Measurements from ENCODE around the gene ELF1.

The ELF1 gene

DNA sequence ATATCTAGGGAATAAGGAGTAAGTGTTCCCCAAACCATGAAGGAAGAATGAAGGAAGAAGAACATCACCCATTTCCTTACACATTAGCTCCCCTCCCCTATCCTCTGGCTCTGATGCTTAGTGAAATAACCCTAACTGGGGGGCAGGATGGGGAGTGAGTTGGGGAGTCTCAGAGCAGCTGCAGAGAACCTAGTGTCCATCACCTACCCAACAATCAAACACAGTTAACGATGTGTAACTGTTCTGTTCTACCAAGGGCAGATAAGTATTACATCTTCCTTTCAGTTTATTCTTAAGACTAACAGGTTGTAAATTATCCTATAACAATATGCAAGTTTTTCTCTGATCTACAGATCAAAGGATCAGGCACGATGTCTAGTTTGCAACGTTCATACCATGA lies 12.8 kb downstream of the ELF1 start:
- DNase-seq: no peak

- DNase-seq: no peak
Observed at GRCh38 chr13:41005704-41006103, 13.4 kb downstream of the ELF1 start.

DNA sequence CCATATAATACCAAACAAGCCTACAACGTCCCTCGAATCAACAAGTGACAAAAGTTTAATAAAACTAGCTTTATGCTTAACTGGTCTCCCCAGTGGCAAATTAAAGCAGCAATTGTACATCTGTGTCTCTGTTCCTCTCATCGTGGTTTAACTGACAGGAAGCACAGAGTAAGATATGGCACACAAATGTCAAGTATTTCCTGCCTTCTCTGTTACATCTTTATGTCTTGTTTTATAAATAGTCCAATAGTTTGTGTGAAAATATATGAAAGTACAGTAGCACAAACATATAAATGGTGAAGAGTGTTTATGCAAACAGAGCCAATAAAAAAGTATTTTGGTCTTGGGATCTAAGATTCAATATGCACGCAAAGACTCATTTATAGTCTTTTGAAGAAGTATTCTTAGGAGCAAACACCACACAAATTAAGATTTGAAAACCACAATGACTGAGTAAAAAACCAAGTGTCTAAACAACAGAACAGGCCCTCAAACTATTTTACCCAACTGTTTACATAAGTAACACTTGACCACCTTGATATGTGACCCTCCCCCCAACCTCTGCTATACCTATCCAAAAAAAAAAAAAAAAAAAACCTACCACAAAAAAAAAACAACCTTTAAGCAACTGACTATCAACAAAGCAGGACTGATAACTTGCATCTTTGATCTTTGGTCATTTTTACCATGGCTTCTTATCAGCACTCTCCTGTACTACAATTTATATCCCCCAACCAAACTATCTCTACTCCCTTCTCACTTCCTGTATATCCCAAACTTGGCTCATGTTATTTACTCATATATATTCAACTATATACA lies 14.0 kb downstream of the ELF1 start:
- no peak for DNase-seq

- DNase-seq: no peak
Observed at GRCh38 chr13:41002606-41003005, 16.5 kb downstream of the ELF1 start.

DNA sequence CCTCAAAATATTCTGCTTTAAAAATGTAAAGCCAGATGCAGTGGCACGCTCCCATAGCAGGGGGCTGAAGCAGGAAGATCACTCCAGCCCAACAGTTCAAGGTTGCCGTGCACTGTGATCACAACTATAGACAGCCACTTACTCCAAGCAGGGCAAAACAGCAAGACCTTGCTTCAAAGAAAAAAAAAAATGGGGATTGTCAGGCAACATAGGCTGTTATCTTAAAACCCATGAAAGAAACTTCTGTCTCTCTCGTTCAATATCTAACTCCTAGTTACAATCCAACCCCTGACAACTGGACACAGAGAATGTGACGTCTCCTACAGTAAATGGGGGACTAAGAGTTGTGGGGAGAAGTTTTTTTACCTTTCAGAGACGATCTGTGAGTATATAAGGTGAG lies 17.4 kb downstream of the ELF1 start:
- no peak for DNase-seq

GRCh38 chr13:40999416-40999815 lies 19.7 kb downstream of the ELF1 start:
- no peak for DNase-seq

GRCh38 chr13:40996426-40997092 lies 22.6 kb downstream of the ELF1 start:
- DNase-seq: no peak

- DNase-seq: no peak
Observed at GRCh38 chr13:40995997-40996396, 23.1 kb downstream of the ELF1 start.

GRCh38 chr13:40994581-40995230 lies 24.4 kb downstream of the ELF1 start:
- DNase-seq: no peak

DNA sequence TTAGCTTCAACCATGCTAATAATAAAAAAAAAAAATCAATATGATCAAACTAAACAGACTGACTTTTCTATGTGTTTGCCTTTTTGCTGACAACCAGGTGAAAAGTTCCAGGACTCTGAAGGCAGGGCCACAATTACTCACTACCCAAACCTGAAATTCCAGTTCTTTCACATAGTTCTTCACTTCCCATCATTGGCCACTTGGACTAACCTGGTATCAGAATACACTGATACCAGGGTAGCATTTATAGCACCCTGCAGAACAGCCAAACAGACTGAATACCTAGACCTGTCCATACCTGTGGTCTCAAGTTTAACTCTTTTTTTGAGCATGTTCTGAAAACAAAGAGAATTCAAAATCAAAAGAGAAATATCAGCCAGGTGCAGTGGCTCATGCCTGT lies 25.1 kb downstream of the ELF1 start:
- no peak for DNase-seq

DNA sequence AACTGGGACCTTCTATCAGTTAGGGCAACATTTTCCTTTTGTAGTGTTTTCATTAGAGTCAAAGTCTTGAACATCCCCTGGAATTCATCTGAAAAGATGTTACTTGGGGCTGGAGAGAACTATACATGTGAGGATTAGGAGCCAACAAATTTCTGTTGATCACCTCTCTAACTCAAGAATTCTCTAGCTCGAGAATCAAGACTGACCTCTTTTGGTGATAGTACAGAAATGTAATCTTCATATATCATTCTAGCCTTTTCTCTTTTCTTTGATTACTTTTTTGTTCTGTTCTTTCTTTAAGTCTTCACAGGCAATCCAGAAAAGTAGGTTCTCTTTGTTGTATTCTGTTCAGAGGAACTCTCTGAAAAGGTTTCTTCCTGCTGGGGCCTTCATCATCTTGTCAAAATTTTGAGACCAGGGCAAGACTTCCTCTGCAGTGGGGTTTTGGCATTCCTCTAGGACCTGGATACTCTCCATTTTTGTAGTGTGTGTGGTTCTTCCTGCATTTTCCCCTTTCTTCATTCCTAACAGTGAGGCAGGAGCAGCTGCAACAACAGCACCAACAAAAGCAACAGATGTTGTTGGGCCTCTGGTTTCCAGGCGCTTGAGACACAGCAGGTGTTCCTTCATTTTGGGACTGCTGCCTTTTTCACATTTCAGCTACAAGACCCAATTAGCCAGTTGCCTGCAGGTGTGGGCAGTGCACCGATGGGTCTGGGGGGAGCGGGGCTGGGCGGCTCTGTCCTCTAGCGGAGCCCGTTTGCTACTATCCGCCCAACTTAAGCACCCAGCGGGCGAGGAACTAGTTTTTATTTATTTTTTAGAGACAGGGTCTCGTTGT lies 26.2 kb downstream of the ELF1 start:
- no peak for DNase-seq

- no peak for DNase-seq
Observed at GRCh38 chr13:40987606-40988280, 31.4 kb downstream of the ELF1 start.

GRCh38 chr13:40986101-40986856 lies 32.8 kb downstream of the ELF1 start:
- DNase-seq: no peak

DNA sequence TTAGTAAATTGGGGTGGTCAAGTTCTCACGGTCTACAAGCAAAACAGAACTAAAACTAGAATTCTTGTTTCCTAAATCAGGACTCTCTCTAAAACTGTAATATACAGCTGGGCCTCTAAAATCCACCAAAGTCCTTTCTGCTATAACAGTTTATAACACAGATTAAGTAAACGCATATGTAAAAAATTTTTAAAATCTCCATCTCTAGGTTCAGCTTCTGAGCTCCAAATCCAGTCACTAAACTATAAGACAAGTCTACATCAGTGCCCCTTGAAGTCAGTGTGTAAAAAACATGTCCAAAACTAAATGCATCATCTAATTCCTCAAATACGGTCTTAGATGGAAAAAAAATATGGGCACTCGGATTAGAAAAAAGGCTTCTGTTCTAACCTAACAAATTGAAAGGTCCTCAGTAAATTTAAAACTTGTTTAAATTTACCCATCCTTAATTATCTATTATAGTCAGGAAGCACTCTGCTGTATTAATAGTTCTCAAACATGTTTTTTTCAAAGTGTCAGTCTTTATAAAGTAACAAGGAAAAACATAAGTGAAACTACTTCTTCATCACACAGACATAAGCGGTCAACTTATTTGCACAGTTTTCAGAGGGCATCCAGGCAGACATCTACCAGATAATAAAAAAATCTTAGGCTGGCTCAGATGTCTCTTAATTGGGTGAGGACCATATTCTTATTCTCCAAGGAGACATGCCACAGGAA lies 33.6 kb downstream of the ELF1 start:
- no peak for DNase-seq

- no peak for DNase-seq
Observed at GRCh38 chr13:40984668-40985366, 34.3 kb downstream of the ELF1 start.

- DNase-seq: no peak
Observed at GRCh38 chr13:40983725-40984667, 35.1 kb downstream of the ELF1 start.

GRCh38 chr13:40983259-40983658 lies 35.9 kb downstream of the ELF1 start:
- no peak for DNase-seq

DNA sequence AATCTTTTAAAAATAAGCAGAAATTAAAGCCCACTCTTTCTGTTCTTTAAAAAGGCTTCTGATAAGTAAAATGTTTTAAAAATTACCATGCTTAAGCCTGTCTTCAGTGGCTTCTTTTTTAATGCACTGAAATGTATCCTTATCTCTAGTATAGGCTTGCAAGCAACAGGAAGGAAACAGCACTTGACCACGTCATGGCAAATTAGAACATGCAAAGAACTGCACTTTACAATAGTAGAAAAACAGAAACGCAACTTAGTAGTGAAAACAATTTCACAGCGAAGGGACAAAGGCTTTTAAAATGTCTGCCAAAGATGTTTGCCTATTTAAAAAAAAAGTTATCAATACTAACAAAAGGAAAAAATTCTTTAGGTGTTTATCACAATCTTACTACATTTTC lies 36.3 kb downstream of the ELF1 start:
- DNase-seq: no peak

DNA sequence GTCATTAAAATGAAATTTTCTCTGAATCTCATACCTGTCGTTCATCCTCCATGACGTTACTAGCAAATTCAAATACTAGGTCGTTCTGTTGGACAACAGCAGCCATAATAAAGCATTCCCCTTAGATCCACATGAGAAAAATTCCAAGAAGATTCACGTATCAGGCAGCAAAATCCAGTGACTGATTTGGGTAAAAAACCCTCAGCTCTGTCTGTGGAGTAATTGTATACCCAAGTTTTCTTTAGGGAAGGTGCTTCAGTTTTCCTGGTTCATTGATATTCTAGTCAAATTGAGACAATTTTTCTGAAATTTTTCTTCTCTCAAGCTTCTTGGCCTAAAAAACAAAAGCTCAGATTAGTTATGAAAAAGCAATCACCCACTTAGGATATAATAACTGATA lies 37.2 kb downstream of the ELF1 start:
- DNase-seq: no peak

Data from T1000 (cell line).